Pancreas (tissue), 10 donors: Measurements from ENCODE around the gene CWC27. TPM values are rescaled to one million over a fixed set of nuclear protein-coding genes. Genes with fewer than 3 reads are reported as not detected.
A peak's percentile ranks its signal among the peaks of the same experiment; 100 is the strongest.

Experiments used
- ATAC-seq, 4 donors: fragments of 200-7000 bp; cut with Tn5 transposase; one replicate each; pipeline versions ENCODE4 v1.8.0 to v1.9.1; 2020; ENCODE audit warnings: mild to moderate bottlenecking in 4 of 4, moderate library complexity in 4 of 4
- DNase-seq, 6 donors: peaks; one replicate each; pipeline ENCODE4 v3.0.0-alpha.2; 2020
- FAIRE-seq: peaks from 2 replicates; lab custom pipeline; 2012; peaks lifted over from hg19 to GRCh38; lab: Jason Lieb, UNC
- H3K27ac ChIP-seq, 4 donors: fragments of 200-600 bp; sonication (generic); 1 replicate in 3 of 4; 2 replicates in 1 of 4; pipeline versions ENCODE4 v1.5.0 to v1.8.0; 2020
- H3K27me3 ChIP-seq, 4 donors: fragments of 200-600 bp; one replicate each; pipeline ENCODE4 v1.8.0; 2021
- H3K36me3 ChIP-seq, 3 donors: fragments of 200-600 bp; sonication (generic) in 1 of 3; one replicate each; pipeline versions ENCODE4 v1.5.0 to v1.8.0; 2020 to 2021
- H3K4me1 ChIP-seq, 3 donors: fragments of 200-600 bp; one replicate each; pipeline ENCODE4 v1.8.0; 2021
- H3K4me3 ChIP-seq, 4 donors: fragments of 200-600 bp; sonication (generic) in 2 of 4; one replicate each; pipeline versions ENCODE4 v1.5.0 to v1.8.0; 2020 to 2021
- H3K9me3 ChIP-seq, 4 donors: fragments of 200-600 bp; one replicate each; pipeline ENCODE4 v1.8.0; 2021
- WGBS, 2 donors: extraction: QIAGEN DNeasy Blood & Tissue Kit; methylation state at CpG; one replicate each; pipeline ENCODE4 v1.1.7; 2013; 5-methylcytosine and 5-hydroxymethylcytosine counted together
- intact Hi-C, 3 donors: fragments of 100-400 bp; cut with DNase I; formaldehyde crosslinking; loops; one replicate each; pipeline versions ENCODE4 v1.11.1 to v1.14.2; 2022
- polyA plus RNA-seq, 2 donors: library from polyadenylated mRNA; stranded (reverse); fragments of 200-250 nt; gene quantifications; one replicate each; pipeline ENCODE4 v1.2.3, GENCODE V29; 2013
- total RNA-seq, 6 donors: library from RNA; stranded (reverse); fragmentation: NEBNext Ultra II Directional in 4 of 6; extraction: Animal tissue kit (Norgen Biotek cat#: 25700) in 4 of 6; gene quantifications; one replicate each; pipeline versions ENCODE4 v1.2.1 to v1.2.4, GENCODE V29; 2021 to 2023
- TF ChIP-seq, protein P1 (sequence below), 4 donors: fragments of 200-600 bp; sonication (generic) in 3 of 4; IDR thresholded peaks; one replicate each; pipeline versions ENCODE4 v1.5.0 to v1.8.0; 2021; ENCODE audit warnings: antibody characterized with exemption in 4 of 4
- donor health status: healthy with polysubstance abuse.
- donor health status: DM: no; HTN: no; CAD: no; lungs with moderate emphysema.
- donor health status: DM: no; HTN: no; CAD: no.
- donor health status: control.
- donor health status: control.
- donor health status: Bipolar disorder and iron deficiency.
- donor health status: DM: yes; HTN: yes; CAD: no.
- donor health status: DM: no; HTN: no; CAD: no.
- donor health status: DM: no; HTN: no; CAD: no.
- donor health status: DM: yes; HTN: yes; CAD: no.

The CWC27 gene
- total and polyA plus RNA-seq, 8 donors, result 3.7 to 13.3 (median 7.0) TPM

- no peaks in the 10 kb centered on the region for H3K36me3 ChIP-seq
- TF ChIP-seq, protein P1, sequence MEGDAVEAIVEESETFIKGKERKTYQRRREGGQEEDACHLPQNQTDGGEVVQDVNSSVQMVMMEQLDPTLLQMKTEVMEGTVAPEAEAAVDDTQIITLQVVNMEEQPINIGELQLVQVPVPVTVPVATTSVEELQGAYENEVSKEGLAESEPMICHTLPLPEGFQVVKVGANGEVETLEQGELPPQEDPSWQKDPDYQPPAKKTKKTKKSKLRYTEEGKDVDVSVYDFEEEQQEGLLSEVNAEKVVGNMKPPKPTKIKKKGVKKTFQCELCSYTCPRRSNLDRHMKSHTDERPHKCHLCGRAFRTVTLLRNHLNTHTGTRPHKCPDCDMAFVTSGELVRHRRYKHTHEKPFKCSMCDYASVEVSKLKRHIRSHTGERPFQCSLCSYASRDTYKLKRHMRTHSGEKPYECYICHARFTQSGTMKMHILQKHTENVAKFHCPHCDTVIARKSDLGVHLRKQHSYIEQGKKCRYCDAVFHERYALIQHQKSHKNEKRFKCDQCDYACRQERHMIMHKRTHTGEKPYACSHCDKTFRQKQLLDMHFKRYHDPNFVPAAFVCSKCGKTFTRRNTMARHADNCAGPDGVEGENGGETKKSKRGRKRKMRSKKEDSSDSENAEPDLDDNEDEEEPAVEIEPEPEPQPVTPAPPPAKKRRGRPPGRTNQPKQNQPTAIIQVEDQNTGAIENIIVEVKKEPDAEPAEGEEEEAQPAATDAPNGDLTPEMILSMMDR (IDR thresholded peaks at IDR 0.05), result peak in 1 of 4 donors; percentile 12
- H3K4me1 ChIP-seq, result no peaks in the 10 kb centered on the region
- H3K4me3 ChIP-seq, result no peak overlapping the region
- FAIRE-seq (peak; percentile 56), ATAC-seq (no peak), DNase-seq (no peak)
- H3K9me3 ChIP-seq, result no peaks in the 10 kb centered on the region
- no peaks in the 10 kb centered on the region for H3K27me3 ChIP-seq
- no peak overlapping the region for H3K27ac ChIP-seq
- intact Hi-C loops, result no loop called here
These were observed 190.1 kb downstream of the CWC27 start for GRCh38 chr5:64958757-64959391.

GRCh38 chr5:64963278-64963677 lies 194.5 kb downstream of the CWC27 start:
- Histone ChIP-seq H3K4me3 (no peak overlapping the region), H3K4me1 (no peaks in the 10 kb centered on the region), H3K27ac (no peak overlapping the region), H3K36me3 (no peaks in the 10 kb centered on the region), H3K27me3 (no peaks in the 10 kb centered on the region), H3K9me3 (no peaks in the 10 kb centered on the region)
- ATAC-seq (no peak), DNase-seq (no peak), FAIRE-seq (no peak)
- TF ChIP-seq, protein P1 (IDR thresholded peaks at IDR 0.05), result no peak
- intact Hi-C loops, result no loop called here
- 97% methylated on average over 1 of the region's 1 CpG for WGBS, 2 donors

DNA sequence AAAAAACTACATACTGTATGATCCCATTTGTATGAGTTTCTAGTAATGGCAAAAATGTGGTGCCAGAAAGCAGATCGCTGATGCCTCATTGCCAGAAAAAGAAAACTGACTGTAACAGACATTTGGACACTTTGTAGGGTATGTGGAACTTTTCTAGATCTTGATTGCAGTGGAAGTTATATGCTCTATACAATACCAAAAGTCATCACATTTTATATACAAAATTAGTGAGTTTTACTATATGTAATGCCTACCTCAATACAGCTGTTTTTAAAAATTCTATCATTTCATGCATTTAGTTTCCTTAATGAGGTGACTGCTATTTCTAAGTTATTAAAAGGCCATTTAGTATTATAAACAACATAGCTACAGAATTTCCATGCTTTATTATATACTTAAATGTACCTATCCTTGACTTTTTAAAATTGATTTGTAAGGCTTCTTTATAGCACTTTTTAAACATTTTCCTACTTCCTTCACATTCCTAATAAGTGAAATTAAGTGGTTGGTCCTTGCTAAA lies 199.9 kb downstream of the CWC27 start:
- Histone ChIP-seq H3K27ac (no peak overlapping the region), H3K9me3 (no peaks in the 10 kb centered on the region), H3K4me3 (no peak overlapping the region), H3K4me1 (no peaks in the 10 kb centered on the region), H3K36me3 (no peaks in the 10 kb centered on the region), H3K27me3 (no peaks in the 10 kb centered on the region)
- intact Hi-C loops, result no loop called here
- FAIRE-seq (no peak), DNase-seq (no peak), ATAC-seq (no peak)
- WGBS, 2 donors, result 100% methylated on average over 1 of the region's 1 CpG
- TF ChIP-seq, protein P1 (IDR thresholded peaks at IDR 0.05), result no peak

- Histone ChIP-seq H3K36me3 (no peaks in the 10 kb centered on the region), H3K27ac (no peak overlapping the region), H3K27me3 (no peaks in the 10 kb centered on the region), H3K4me1 (no peaks in the 10 kb centered on the region), H3K4me3 (no peak overlapping the region), H3K9me3 (no peaks in the 10 kb centered on the region)
- TF ChIP-seq, protein P1 (IDR thresholded peaks at IDR 0.05), result no peak
- no peak for DNase-seq
- WGBS, 2 donors, result 80 to 85% methylated on average over 5 of the region's 5 CpGs
- intact Hi-C loops, result no loop called here
- FAIRE-seq, result no peak
- ATAC-seq, result no peak
These were observed 200.8 kb downstream of the CWC27 start for GRCh38 chr5:64969578-64969977.

GRCh38 chr5:64971513-64971912 lies 202.8 kb downstream of the CWC27 start:
- no peak overlapping the region for H3K27ac ChIP-seq
- FAIRE-seq (no peak), ATAC-seq (no peak), DNase-seq (no peak)
- TF ChIP-seq, protein P1 (IDR thresholded peaks at IDR 0.05), result no peak
- WGBS, 2 donors, result 71 to 76% methylated on average over 2 of the region's 2 CpGs
- H3K27me3 ChIP-seq, result no peaks in the 10 kb centered on the region
- H3K4me1 ChIP-seq, result no peaks in the 10 kb centered on the region
- H3K9me3 ChIP-seq, result no peaks in the 10 kb centered on the region
- no peak overlapping the region for H3K4me3 ChIP-seq
- H3K36me3 ChIP-seq, result no peaks in the 10 kb centered on the region
- intact Hi-C loops, result no loop called here
